H9 (cell line): ENCODE measurements around the gene SULF2. TPM values are rescaled to one million over a fixed set of nuclear protein-coding genes. Genes with fewer than 3 reads are reported as not detected.

ENCODE experiments used
- DNase-seq: peaks from one replicate; pipeline ENCODE4 v3.0.0-alpha.2; 2017
- H2AFZ ChIP-seq: one replicate; pipeline ENCODE4 v1.6.1; 2013; ENCODE audit warnings: mild to moderate bottlenecking, low read length, control low read depth, moderate library complexity
- H2AK5ac ChIP-seq: 2 replicates; pipeline ENCODE4 v1.6.1; 2013; ENCODE audit warnings: low read length, control low read depth, mixed read lengths; ENCODE audit not compliant: insufficient read length
- H2BK120ac ChIP-seq: one replicate; pipeline ENCODE4 v1.6.1; 2013; ENCODE audit warnings: low read depth, mild to moderate bottlenecking, low read length, control low read depth, inconsistent platforms; ENCODE audit not compliant: poor library complexity, severe bottlenecking
- H2BK12ac ChIP-seq: 2 replicates; pipeline ENCODE4 v1.6.1; 2013; ENCODE audit warnings: low read length, control low read depth, mixed read lengths, low read depth; ENCODE audit not compliant: insufficient read length
- H2BK15ac ChIP-seq: 2 replicates; pipeline ENCODE4 v1.6.1; 2013; ENCODE audit warnings: low read depth, low read length, control low read depth
- H2BK20ac ChIP-seq: one replicate; pipeline ENCODE4 v1.6.1; 2013; ENCODE audit warnings: low read depth, mild to moderate bottlenecking, low read length, control low read depth, inconsistent platforms; ENCODE audit not compliant: poor library complexity, severe bottlenecking
- H2BK5ac ChIP-seq: 2 replicates; pipeline ENCODE4 v1.6.1; 2013; ENCODE audit warnings: low read length, control low read depth, mixed read lengths; ENCODE audit not compliant: insufficient read length
- H3K14ac ChIP-seq: 2 replicates; pipeline ENCODE4 v1.6.1; 2013; ENCODE audit warnings: low read length, control low read depth; ENCODE audit not compliant: insufficient read depth
- H3K18ac ChIP-seq: 2 replicates; pipeline ENCODE4 v1.6.1; 2013; ENCODE audit warnings: low read depth, mild to moderate bottlenecking, mixed read lengths, low read length, control low read depth; ENCODE audit not compliant: insufficient read length
- H3K23ac ChIP-seq: 2 replicates; pipeline ENCODE4 v1.6.1; 2013; ENCODE audit warnings: low read length, control low read depth, mixed read lengths, low read depth; ENCODE audit not compliant: insufficient read length
- H3K23me2 ChIP-seq: 2 replicates; pipeline ENCODE4 v1.6.1; 2013; ENCODE audit warnings: low read depth, mild to moderate bottlenecking, mixed read lengths, low read length, control low read depth; ENCODE audit not compliant: insufficient read length, poor library complexity, severe bottlenecking
- H3K27ac ChIP-seq: 2 replicates; pipeline ENCODE4 v1.5.1; 2013; ENCODE audit warnings: low read length, control low read depth, mixed read lengths, low read depth; ENCODE audit not compliant: insufficient read length
- H3K27me3 ChIP-seq: 2 replicates; pipeline ENCODE4 v1.6.1; 2013; ENCODE audit warnings: low read length, control low read depth, inconsistent platforms; ENCODE audit not compliant: insufficient read depth
- H3K4ac ChIP-seq: 2 replicates; pipeline ENCODE4 v1.6.1; 2013; ENCODE audit warnings: low read depth, mild to moderate bottlenecking, control low read depth, inconsistent platforms, low read length, moderate library complexity
- H3K4me1 ChIP-seq: 2 replicates; pipeline ENCODE4 v1.6.1; 2013; ENCODE audit warnings: low read length, control low read depth, inconsistent platforms; ENCODE audit not compliant: insufficient read depth
- H3K4me2 ChIP-seq: 2 replicates; pipeline ENCODE4 v1.6.1; 2013; ENCODE audit warnings: low read length, control low read depth, mixed read lengths; ENCODE audit not compliant: insufficient read length, insufficient read depth
- H3K56ac ChIP-seq: 2 replicates; pipeline ENCODE4 v1.6.1; 2013; ENCODE audit warnings: low read depth, mild to moderate bottlenecking, mixed read lengths, low read length, control low read depth; ENCODE audit not compliant: insufficient read length
- H3K79me1 ChIP-seq: 2 replicates; pipeline ENCODE4 v1.6.1; 2013; ENCODE audit warnings: low read depth, mild to moderate bottlenecking, moderate library complexity, low read length, control low read depth, inconsistent platforms; ENCODE audit not compliant: insufficient read depth, poor library complexity, severe bottlenecking
- H3K79me2 ChIP-seq: 2 replicates; pipeline ENCODE4 v1.6.1; 2013; ENCODE audit warnings: low read length, control low read depth, inconsistent platforms; ENCODE audit not compliant: insufficient read depth
- H3K9ac ChIP-seq: 2 replicates; pipeline ENCODE4 v1.6.1; 2013; ENCODE audit warnings: low read length, control low read depth, mixed read lengths; ENCODE audit not compliant: insufficient read length; ENCODE audit errors: extremely low read depth
- H3K9me3 ChIP-seq: one replicate; pipeline ENCODE4 v1.6.1; 2013; ENCODE audit warnings: low read depth, low read length, inconsistent platforms; ENCODE audit not compliant: control insufficient read depth
- H3T11ph ChIP-seq: one replicate; pipeline ENCODE4 v1.6.1; 2013; ENCODE audit warnings: mild to moderate bottlenecking, low read length, control low read depth, inconsistent platforms
- H4K20me1 ChIP-seq: one replicate; pipeline ENCODE4 v1.6.1; 2013; ENCODE audit not compliant: control insufficient read depth, insufficient read length, insufficient read depth
- H4K5ac ChIP-seq: 2 replicates; pipeline ENCODE4 v1.6.1; 2013; ENCODE audit warnings: low read depth, mild to moderate bottlenecking, mixed read lengths, low read length, control low read depth; ENCODE audit not compliant: insufficient read length
- H4K8ac ChIP-seq: replicated peaks from 2 replicates; pipeline ENCODE4 v1.6.1; 2013; ENCODE audit warnings: low read length, control low read depth, mixed read lengths, low read depth; ENCODE audit not compliant: insufficient read length
- H4K91ac ChIP-seq: 2 replicates; pipeline ENCODE4 v1.6.1; 2013; ENCODE audit warnings: low read depth, mild to moderate bottlenecking, moderate library complexity, mixed read lengths, low read length, control low read depth; ENCODE audit not compliant: insufficient read length
- H3K27ac Mint-ChIP-seq, 3 experiments: 2 replicates in 2 of 3; 3 replicates in 1 of 3; pipeline ENCODE4 v1.8.0; 2020 to 2021; ENCODE audit warnings: mixed read lengths in 3 of 3, mild to moderate bottlenecking in 1 of 3, moderate library complexity in 1 of 3
- H3K27me3 Mint-ChIP-seq: 2 replicates; pipeline ENCODE4 v1.8.0; 2021; ENCODE audit warnings: low read depth, mild to moderate bottlenecking, moderate library complexity, mixed read lengths
- H3K36me3 Mint-ChIP-seq, 3 experiments: 2 replicates in 2 of 3; 3 replicates in 1 of 3; pipeline ENCODE4 v1.8.0; 2020 to 2021; ENCODE audit warnings: low read depth in 3 of 3, mixed read lengths in 3 of 3; ENCODE audit not compliant: insufficient read depth in 1 of 3
- H3K4me1 Mint-ChIP-seq, 2 experiments: 2 replicates each; pipeline ENCODE4 v1.8.0; 2020; ENCODE audit warnings: mixed read lengths in 2 of 2
- H3K4me3 Mint-ChIP-seq, 2 experiments: 2 replicates in 1 of 2; 3 replicates in 1 of 2; pipeline ENCODE4 v1.8.0; 2020 to 2021; ENCODE audit warnings: mild to moderate bottlenecking in 2 of 2, mixed read lengths in 2 of 2, moderate library complexity in 1 of 2
- H3K9me3 Mint-ChIP-seq, 2 experiments: 2 replicates in 1 of 2; 3 replicates in 1 of 2; pipeline ENCODE4 v1.8.0; 2020; ENCODE audit warnings: mild to moderate bottlenecking in 2 of 2, mixed read lengths in 2 of 2, moderate library complexity in 1 of 2
- CTCF ChIP-seq: fragments of 200-600 bp; sonication (generic); conservative IDR thresholded peaks from 3 replicates; pipeline ENCODE4 v1.8.0; 2021; ENCODE audit warnings: antibody characterized with exemption, mild to moderate bottlenecking
- WGBS: extraction: QIAGEN DNeasy Blood & Tissue Kit; methylation state at CpG from one replicate; pipeline ENCODE4 v1.1.7; 2013; ENCODE audit warnings: missing lambda C conversion rate, low lambda C conversion rate, mixed read lengths; ENCODE audit not compliant: insufficient read length; ENCODE audit errors: extremely low coverage; 5-methylcytosine and 5-hydroxymethylcytosine counted together
- total RNA-seq: library from RNA; stranded (reverse); gene quantifications from 2 replicates; pipeline ENCODE4 v1.2.1, GENCODE V29; 2021

SULF2 gene
- total RNA-seq, 1 experiment from 2014 or later = 31.2 TPM

- Mint-ChIP-seq H3K36me3 (peaks cover 0 to 2% (median 0%) of the 10 kb centered on the region in 3 experiments; a peak in 2 of 7 replicates), H3K9me3 (no peaks in the 10 kb centered on the region; a peak in 1 of 5 replicates), H3K4me3 (no peak overlapping the region), H3K27me3 (peaks cover 8% of the 10 kb centered on the region), H3K4me1 (peaks cover 6 to 8% of the 10 kb centered on the region in 2 experiments), H3K27ac (no peak overlapping the region; a peak in 2 of 7 replicates)
- Histone ChIP-seq H3T11ph (no peak overlapping the region), H3K9me3 (no peaks in the 10 kb centered on the region), H3K4me2 (no peak overlapping the region), H2BK120ac (no peak overlapping the region), H3K27me3 (peaks cover 3% of the 10 kb centered on the region; the same call in 1 of the 2 replicates), H3K23ac (no peak overlapping the region), H2BK20ac (no peak overlapping the region), H3K18ac (no peak overlapping the region), H3K79me2 (no peaks in the 10 kb centered on the region), H4K20me1 (peaks cover under 1% of the 10 kb centered on the region), H3K56ac (no peak overlapping the region), H2BK12ac (no peak overlapping the region), H3K27ac (no peak overlapping the region), H2AFZ (no peak overlapping the region), H3K9ac (no peak overlapping the region), H2BK15ac (no peak overlapping the region), H4K91ac (no peak overlapping the region), H3K4me1 (no peaks in the 10 kb centered on the region), H4K5ac (no peak overlapping the region), H3K79me1 (no peaks in the 10 kb centered on the region), H2AK5ac (no peak overlapping the region), H2BK5ac (no peak overlapping the region), H3K23me2 (no peaks in the 10 kb centered on the region), H3K14ac (no peak overlapping the region), H3K4ac (no peak overlapping the region), H4K8ac (no peak overlapping the region)
- no peak for DNase-seq
- WGBS = no CpG with 5 or more reads among the region's 17 CpGs
- TF ChIP-seq CTCF = no peak
Measured at GRCh38 chr20:47778398-47779354, 6.6 kb downstream of the SULF2 start.
